Measurements from ENCODE around the gene NKX1-2.

GRCh38 chr10:124414076-124414475 lies 35.8 kb downstream of the NKX1-2 start:
- TF ChIP-seq POLR2AphosphoS5 (IDR thresholded peaks at IDR 0.05) (no peak), POLR2A (IDR thresholded peaks at IDR 0.05) (no peak), CTCF (IDR thresholded peaks at IDR 0.05) (no peak), EP300 (IDR thresholded peaks at IDR 0.05) (no peak)

All from upper lobe of left lung (tissue), 4 donors.